ENCODE measurements around the gene MAGI3. TPM values are rescaled to one million over a fixed set of nuclear protein-coding genes. Genes with fewer than 3 reads are reported as not detected.

Gene MAGI3
- total RNA-seq, 1 donor from 2014 or later, result 70.5 TPM

GRCh38 chr1:113628997-113629396 is 238.7 kb downstream of the MAGI3 start:
- TF ChIP-seq CTCF (IDR thresholded peaks at IDR 0.05), result no peak
- no peak for ATAC-seq
- H3K4me1 ChIP-seq, result no peaks in the 10 kb centered on the region
- intact Hi-C loops (cut with DNase I), result no loop called here
- no peaks in the 10 kb centered on the region for H3K36me3 ChIP-seq
- H3K27me3 ChIP-seq, result no peaks in the 10 kb centered on the region
- no peak for DNase-seq
- no peak overlapping the region for H3K4me3 ChIP-seq
- H3K27ac ChIP-seq, result no peak overlapping the region
- peaks cover 6% of the 10 kb centered on the region for H3K9me3 ChIP-seq

DNA sequence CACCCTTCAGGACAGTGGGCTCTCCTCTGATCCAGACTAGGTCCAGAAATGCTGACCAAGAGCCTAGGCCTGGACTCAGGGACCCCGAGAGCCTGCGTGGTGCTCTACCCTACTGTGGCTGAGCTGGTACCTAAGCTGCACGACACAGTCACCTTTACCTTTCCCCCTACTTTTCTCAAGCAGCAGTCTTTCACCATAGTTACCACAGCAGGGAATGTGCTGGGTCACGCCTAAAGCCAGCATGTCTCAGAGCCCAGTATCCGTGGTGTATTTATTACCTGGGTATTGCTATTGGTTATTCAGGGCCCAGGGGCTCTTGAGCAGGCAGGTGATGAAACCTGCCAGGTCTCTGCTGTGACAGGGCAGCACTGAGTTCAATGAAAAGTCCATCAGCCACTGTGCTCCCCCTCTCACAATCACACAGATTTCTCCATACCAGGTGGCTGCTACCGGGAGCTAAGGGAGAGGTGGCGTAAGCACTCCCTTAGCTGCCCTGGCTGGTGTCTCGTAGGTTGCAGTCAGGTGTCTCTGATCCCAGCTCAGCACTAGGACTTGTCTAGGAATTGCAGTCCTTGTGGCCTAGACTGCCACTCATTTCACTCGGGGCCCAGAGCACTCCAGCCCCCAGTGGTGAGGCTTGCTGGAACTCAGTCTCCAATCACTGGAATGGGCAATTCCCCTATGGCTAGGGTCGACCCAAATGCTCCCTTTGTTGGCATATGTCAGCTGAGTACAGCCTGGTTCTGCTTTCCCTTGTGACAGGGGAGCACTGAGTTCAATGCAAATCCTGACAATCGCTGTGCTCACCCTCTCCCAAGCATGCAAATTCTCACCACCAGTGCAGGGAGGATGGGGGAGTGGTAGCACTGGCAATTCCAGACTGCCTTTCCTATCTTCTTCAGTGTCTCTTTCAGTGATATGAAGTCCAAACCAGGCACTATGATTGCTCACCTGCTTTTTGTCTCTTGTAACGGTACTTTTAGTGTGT is 240.3 kb downstream of the MAGI3 start:
- intact Hi-C loops (cut with DNase I), result no loop called here
- no peaks in the 10 kb centered on the region for H3K27me3 ChIP-seq
- TF ChIP-seq CTCF (IDR thresholded peaks at IDR 0.05), result no peak
- H3K4me1 ChIP-seq, result no peaks in the 10 kb centered on the region
- no peak for DNase-seq
- H3K4me3 ChIP-seq, result no peak overlapping the region
- no peak overlapping the region for H3K27ac ChIP-seq
- H3K36me3 ChIP-seq, result no peaks in the 10 kb centered on the region
- peaks cover 6% of the 10 kb centered on the region for H3K9me3 ChIP-seq
- ATAC-seq, result no peak

- intact Hi-C loops (cut with DNase I), result no loop called here
- no peaks in the 10 kb centered on the region for H3K9me3 ChIP-seq
- no peak overlapping the region for H3K4me3 ChIP-seq
- no peak overlapping the region for H3K27ac ChIP-seq
- no peak for ATAC-seq
- H3K36me3 ChIP-seq, result peaks cover 25% of the 10 kb centered on the region
- H3K27me3 ChIP-seq, result no peaks in the 10 kb centered on the region
- no peaks in the 10 kb centered on the region for H3K4me1 ChIP-seq
- TF ChIP-seq CTCF (IDR thresholded peaks at IDR 0.05), result no peak
- no peak for DNase-seq
Measured at GRCh38 chr1:113641396-113641795, 251.1 kb downstream of the MAGI3 start.

- Histone ChIP-seq H3K4me3 (no peak overlapping the region), H3K27ac (no peak overlapping the region), H3K9me3 (no peaks in the 10 kb centered on the region), H3K27me3 (no peaks in the 10 kb centered on the region), H3K4me1 (no peaks in the 10 kb centered on the region), H3K36me3 (peaks cover 22% of the 10 kb centered on the region)
- no peak for TF ChIP-seq CTCF (IDR thresholded peaks at IDR 0.05)
- no peak for ATAC-seq
- intact Hi-C loops (cut with DNase I), result no loop called here
- DNase-seq, result no peak
Measured at GRCh38 chr1:113647164-113647563, 256.8 kb downstream of the MAGI3 start.

GRCh38 chr1:113648478-113648877 is 258.2 kb downstream of the MAGI3 start:
- TF ChIP-seq CTCF (IDR thresholded peaks at IDR 0.05), result no peak
- H3K4me1 ChIP-seq, result no peaks in the 10 kb centered on the region
- DNase-seq, result no peak

More at GRCh38 chr1:113648478-113648877, 258.2 kb downstream of the MAGI3 start:
- Histone ChIP-seq H3K27ac (no peak overlapping the region), H3K27me3 (no peaks in the 10 kb centered on the region), H3K9me3 (no peaks in the 10 kb centered on the region), H3K4me3 (no peak overlapping the region), H3K36me3 (peaks cover 13% of the 10 kb centered on the region)
- intact Hi-C loops (cut with DNase I), result no loop called here
- no peak for ATAC-seq
